HG03558 (cell line): ENCODE measurements around the gene HES7.
"Not testable (repeated sequence)": the region's sequence is repeated elsewhere in the genome, so short reads cannot be mapped to it uniquely, and the experiment has no call there.

ENCODE experiments used
- ATAC-seq: cut with Tn5 transposase; IDR thresholded peaks from one replicate; pipeline ENCODE4 v1.9.1; 2021; ENCODE audit warnings: moderate number of reproducible peaks; ENCODE audit not compliant: unreplicated experiment; ENCODE audit errors: extremely low read depth

HES7 gene

GRCh38 chr17:8123695-8124349, at the start of gene HES7:
TSS of gene HES7 (minus strand) at chr17:8124106. CDS start at chr17:8124084, 22 bp downstream.
- ATAC-seq: no peak

GRCh38 chr17:8173056-8173870, 49.4 kb upstream of the HES7 start:
- peak; percentile 44 for ATAC-seq

DNA sequence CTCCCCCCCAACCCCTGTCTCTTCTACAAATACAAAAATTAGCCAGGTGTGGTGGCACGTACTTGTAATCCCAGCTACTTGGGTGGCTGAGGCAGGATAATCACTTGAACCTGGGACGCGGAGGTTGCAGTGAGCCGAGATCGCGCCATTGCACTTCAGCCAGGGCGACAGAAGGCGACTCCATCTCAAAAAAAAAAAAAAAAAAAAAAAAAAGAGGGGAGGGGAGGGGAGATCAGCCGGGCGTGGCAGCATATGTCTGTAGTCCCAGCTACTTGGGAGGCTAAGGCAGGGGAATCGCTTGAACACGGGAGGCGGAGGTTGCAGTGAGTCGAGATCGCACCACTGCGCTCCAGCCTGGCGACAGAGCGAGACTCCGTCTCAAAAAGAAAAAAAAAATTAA, 46.3 kb upstream of the HES7 start:
- not testable (repeated sequence) for ATAC-seq

GRCh38 chr17:8167526-8167925, 43.6 kb upstream of the HES7 start:
- no peak for ATAC-seq

DNA sequence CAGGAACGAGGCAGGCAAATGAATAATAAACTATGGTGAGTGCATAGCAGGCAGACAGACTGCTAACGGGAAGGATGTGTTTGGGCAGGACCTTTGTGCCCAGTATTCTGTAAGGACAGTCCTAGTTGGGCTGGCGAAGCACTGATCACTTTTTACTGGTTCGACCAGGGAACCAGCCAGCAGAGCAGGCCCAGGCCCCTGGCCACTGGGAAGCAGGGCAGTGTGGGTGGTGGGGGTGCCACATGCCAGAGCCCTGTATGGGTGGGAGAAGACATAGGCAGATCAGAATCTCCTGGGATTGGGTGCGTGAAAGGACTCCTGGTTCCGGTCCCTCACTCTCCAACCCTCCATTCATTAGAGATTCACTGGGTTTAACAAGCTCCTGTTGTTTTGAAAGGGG, 42.8 kb upstream of the HES7 start:
- ATAC-seq: no peak

DNA sequence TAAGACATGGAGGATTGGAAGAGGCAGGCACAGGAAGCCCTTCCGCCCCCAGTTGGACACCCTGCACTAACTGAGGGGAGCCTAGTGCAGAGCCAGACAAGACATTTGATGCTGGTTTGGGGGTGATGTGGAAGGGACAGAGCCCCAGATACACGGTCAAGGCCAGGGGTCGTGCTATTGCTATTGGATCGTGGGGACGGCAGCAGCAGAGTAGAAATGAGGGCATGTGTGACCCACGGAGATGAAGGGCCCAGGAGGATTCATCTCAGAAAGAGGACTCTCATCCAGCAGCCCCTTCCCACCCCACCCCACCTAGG, 40.9 kb upstream of the HES7 start:
- ATAC-seq: no peak

GRCh38 chr17:8163978-8164814, 40.3 kb upstream of the HES7 start:
- no peak for ATAC-seq

DNA sequence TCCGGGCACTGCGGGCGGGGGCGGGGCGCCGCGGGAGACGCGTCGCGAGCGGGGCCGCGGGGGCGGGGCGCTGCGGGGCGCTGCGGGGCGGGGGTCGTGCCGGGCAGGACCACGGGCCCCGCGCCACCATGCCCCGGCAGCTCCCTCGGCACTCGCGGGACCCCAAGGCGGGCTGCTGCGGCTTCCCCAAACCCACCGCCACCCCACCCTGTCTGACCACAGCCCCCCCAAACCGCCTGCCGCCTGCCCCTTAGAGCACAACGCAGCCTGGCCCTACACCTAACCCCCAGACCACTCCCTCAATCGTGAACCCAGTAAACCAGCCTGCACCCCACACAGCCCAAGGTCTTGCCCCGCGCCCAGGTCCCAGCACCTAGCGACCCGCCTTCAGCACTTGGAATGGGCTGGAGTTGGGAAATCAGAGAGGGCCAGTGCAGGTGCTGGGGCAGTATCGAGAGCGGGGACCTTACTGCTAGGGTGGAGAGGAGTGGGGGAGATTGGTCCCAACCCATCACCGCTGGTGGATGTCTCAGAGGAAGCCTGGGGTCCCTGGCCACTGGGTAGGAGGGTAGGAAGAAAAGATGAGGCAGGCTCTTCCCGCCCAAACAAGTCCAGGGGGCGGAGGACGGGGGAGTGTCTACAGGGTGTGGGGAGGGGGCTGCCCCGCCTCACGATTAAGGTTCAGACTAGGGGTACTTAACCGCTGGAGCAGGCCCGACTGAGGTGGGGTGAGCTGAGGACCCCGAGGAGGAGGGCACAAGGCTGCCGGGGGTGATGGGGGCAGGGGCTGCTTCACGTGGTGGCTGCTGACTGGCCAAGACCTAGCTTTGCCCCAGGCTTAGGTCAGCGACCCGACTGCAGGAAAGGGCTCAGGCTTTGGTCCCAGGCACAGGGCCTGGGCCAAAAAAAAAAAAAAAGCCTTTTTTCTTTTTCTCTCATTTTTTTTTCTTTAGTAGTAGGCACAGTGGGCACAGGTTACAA, 39.4 kb upstream of the HES7 start:
- no peak for ATAC-seq

DNA sequence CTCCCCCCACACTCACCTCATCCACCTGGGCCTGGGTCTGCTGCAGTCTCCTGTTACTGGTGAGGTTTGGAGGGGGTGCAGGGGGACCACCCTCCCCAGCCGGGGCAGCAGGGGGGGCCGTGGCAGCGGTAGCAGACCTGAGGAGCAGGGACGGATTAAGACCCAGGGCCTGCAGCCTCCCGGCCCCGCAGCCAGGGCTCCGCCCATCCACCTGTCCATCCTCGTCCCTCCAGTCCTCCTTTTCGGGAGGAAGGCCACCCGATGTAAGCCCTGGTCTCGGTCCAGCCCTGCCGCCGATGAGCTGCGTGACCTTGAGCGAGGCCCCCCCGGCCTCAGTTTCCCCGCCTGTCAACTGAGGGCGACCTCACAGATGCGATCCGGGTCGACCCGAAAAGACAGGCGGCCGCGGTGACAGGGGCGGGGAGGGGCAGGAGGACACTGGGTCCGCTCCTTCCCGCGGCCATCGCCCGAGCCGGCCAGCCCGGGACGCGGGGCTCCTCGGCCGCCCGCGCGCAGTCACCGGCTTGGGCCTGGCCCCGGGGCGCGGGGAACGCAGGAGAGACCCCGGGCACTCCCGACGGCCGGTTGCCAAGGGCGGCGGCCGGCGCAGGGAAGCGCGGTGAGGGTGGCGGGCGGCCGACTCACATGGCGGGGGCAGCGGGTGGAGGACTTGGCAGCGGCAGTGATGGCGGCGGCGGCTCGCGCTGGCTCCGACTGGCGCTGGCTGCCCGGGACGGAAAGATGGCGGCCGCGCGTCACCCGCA, 38.5 kb upstream of the HES7 start, which contains the start of gene VAMP2:
Gene VAMP2, minus strand, starts transcription at position 716 of the 764 bp plus-strand sequence. Its CDS starts 69 bp downstream, at position 647.
- ATAC-seq: no peak

- ATAC-seq: no peak
Measured at GRCh38 chr17:8161289-8162232, 37.7 kb upstream of the HES7 start.

DNA sequence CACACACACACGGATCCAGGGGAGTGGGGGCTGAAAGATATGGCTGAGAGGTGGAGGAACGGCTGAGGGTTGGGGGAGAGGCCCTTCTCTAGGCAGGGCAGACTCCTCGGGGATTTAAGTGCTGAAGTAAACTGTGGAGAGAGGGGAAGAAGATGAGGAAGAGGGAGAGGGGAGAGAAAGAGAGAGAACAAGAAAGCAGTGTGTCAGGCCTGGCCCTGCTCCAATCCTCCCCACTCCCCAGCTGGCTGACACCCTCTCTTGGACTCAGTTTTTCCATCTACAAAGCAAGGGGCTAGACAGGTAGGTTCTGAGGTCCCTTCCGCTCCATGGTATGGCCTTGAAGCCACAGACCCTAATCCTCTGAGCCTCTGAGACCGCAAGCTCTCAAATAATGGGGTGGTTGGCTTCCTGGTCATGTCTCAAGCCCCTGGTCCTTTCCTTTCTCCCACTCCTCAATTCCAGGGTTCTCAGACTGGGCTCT, 36.9 kb upstream of the HES7 start:
- no peak for ATAC-seq

GRCh38 chr17:8160224-8160577, 36.3 kb upstream of the HES7 start:
- ATAC-seq: no peak

DNA sequence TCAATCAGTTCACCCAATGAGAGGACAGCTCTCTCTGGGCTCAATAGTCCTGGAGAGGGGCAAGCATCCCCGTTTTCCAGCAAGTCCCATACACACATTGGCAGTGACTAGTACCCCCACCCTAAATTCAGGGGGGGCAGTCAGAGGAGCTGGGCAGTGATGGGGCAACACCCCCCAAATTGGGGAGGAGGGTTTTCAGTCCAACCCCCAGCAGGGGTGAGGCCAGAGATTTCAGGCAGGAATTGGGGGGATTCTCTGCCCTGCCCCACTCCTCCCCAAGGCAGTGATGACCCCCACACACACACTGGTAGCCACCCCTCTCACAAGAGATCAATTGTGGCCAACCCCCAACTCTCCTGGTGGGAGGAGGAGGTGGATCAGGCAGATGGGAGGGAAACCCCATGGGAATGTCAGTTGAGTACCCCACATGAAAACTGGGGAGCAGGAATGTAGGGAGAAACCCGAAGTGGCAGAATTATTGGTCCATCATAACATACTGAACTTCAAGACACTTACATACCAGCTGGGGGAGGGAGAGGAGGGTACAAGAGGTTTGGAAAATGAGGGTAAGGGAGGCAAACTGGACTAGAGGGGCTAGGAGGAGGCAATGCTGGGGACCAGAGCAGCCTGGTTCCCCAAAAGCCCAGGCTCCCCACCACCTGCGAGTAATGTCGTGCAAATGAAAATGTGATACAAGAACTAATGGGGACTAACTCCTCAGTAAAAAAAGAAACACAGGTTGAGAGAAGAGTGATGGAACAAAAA, 35.7 kb upstream of the HES7 start:
- no peak for ATAC-seq

DNA sequence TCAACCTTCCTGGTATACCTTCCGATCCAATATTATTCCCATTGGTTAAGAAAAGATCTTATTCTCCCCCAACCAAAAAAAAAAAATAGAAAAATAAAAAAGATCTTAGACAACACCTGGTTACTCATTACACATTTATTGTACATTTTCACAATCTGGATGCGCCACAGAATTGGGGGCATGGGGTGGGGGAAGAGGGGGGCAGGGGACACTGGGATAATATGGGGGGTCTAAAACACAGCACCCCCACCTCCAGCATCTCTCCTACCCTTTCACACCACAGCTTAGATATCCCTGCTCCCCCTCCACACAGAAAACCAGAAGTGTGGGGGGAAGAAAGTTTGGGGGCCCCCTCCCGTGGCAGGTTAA, 35.1 kb upstream of the HES7 start:
- ATAC-seq: no peak

DNA sequence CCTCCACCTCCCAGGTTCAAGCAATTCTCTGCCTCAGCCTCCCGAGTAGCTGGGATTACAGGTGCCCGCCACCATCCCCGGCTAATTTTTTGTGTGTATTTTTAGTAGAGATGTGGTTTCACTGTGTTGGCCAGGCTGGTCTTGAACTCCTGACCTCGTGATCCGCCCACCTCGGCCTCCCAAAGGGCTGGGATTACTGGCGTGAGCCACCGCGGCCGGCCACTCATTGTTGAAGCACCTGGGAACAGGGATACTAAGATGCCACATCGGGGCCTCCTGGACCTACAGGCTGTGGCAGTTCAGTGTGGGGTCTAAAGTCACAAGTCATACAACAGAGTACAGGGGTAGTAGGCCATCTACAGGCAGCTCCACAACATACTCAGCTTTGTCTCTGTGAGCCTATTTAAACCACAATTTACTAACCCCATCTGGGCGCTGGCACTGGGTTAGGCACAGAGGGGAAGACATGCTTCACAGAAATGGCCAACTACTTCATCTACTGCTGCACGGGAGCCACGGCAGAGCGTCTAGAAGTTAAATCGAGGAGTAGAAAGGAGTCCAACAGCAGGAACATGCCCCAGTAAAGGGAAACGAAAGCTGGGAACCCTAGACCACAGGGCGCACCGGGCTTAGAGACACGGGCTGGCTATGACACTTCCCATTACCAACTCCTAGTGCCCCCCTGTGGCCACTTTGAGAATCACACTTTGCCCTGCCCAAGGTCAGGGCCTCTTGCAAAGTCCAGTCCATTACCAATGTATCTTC, 34.5 kb upstream of the HES7 start:
- ATAC-seq: no peak

- ATAC-seq: peak; percentile 49
Measured at GRCh38 chr17:8156246-8156992, 32.5 kb upstream of the HES7 start.
